Stimulated activated CD8-positive, alpha-beta memory T cell treated with anti-CD3 and anti-CD28 coated beads, Interleukin-12 subunit alpha, Interleukin-12 subunit beta, amount 100 ng/mL, for 1 hour (primary cell): ENCODE results near the gene DYNLRB1.

Experiments used
- DNase-seq: peaks from one replicate; pipeline ENCODE4 v3.0.0-alpha.2; 2020; ENCODE audit warnings: low read depth

DYNLRB1 gene

GRCh38 chr20:34558320-34559218, 42.3 kb downstream of the DYNLRB1 start, which contains the start of gene MAP1LC3A:
TSS of gene MAP1LC3A (plus strand) at chr20:34558718. CDS start at chr20:34558869, 151 bp downstream.
- DNase-seq = peak; percentile 91

GRCh38 chr20:34559311-34560140, 43.3 kb downstream of the DYNLRB1 start:
- DNase-seq = no peak

GRCh38 chr20:34560141-34560523, 43.9 kb downstream of the DYNLRB1 start:
- no peak for DNase-seq

- no peak for DNase-seq
These were observed 44.4 kb downstream of the DYNLRB1 start for GRCh38 chr20:34560614-34561013.

- DNase-seq = no peak
These were observed 45.4 kb downstream of the DYNLRB1 start for GRCh38 chr20:34561661-34562060.

- DNase-seq = no peak
These were observed 46.4 kb downstream of the DYNLRB1 start for GRCh38 chr20:34562641-34563040.

GRCh38 chr20:34564833-34565232, 48.6 kb downstream of the DYNLRB1 start:
- DNase-seq = no peak

- DNase-seq = no peak
These were observed 51.0 kb downstream of the DYNLRB1 start for GRCh38 chr20:34566978-34567891.

- DNase-seq = no peak
These were observed 52.0 kb downstream of the DYNLRB1 start for GRCh38 chr20:34567892-34568865.

- no peak for DNase-seq
These were observed 53.4 kb downstream of the DYNLRB1 start for GRCh38 chr20:34569598-34569997.

GRCh38 chr20:34570859-34571306, 54.7 kb downstream of the DYNLRB1 start:
- no peak for DNase-seq

- no peak for DNase-seq
These were observed 55.5 kb downstream of the DYNLRB1 start for GRCh38 chr20:34571753-34572152.

GRCh38 chr20:34573541-34574300, 57.5 kb downstream of the DYNLRB1 start:
- no peak for DNase-seq

- no peak for DNase-seq
These were observed 58.2 kb downstream of the DYNLRB1 start for GRCh38 chr20:34574426-34574825.

GRCh38 chr20:34574861-34575260, 58.6 kb downstream of the DYNLRB1 start:
- DNase-seq = no peak

GRCh38 chr20:34575271-34575670, 59.0 kb downstream of the DYNLRB1 start:
- no peak for DNase-seq

- DNase-seq = no peak
These were observed 59.5 kb downstream of the DYNLRB1 start for GRCh38 chr20:34575756-34576155.

GRCh38 chr20:34577061-34577460, 60.8 kb downstream of the DYNLRB1 start:
- no peak for DNase-seq

GRCh38 chr20:34578025-34578424, 61.8 kb downstream of the DYNLRB1 start:
- DNase-seq = no peak

GRCh38 chr20:34578521-34578920, 62.3 kb downstream of the DYNLRB1 start:
- DNase-seq = no peak
